HCT116 (cell line): ENCODE measurements around the gene RXRA. TPM values are rescaled to one million over a fixed set of nuclear protein-coding genes. Genes with fewer than 3 reads are reported as not detected.

Experiments used
- ATAC-seq: fragments of 200-7000 bp; cut with Tn5 transposase; 2 replicates; pipeline ENCODE4 v1.9.1; 2020; ENCODE audit warnings: mild to moderate bottlenecking, moderate library complexity
- BruUV-seq: library from RNA; stranded (reverse); fragments of 400-500 nt; replicated peaks from 2 replicates; lab custom pipeline; 2021; lab: Mats Ljungman, UMichigan
- CTCF ChIA-PET: fragments of 300-600 bp; sonication (Branson Sonifier 250); formaldehyde crosslinking; loops from one replicate; lab custom pipeline; 2021; ENCODE audit warnings: antibody characterized with exemption; lab: Charles Lee
- POLR2A ChIA-PET: fragments of 300-600, 350-600 bp; sonication (Branson Sonifier 250); formaldehyde crosslinking; loops from one replicate; lab custom pipeline; 2021; ENCODE audit warnings: antibody characterized with exemption; lab: Charles Lee
- RAD21 ChIA-PET, 2 experiments: fragments of 300-600 bp; sonication (Branson Sonifier 250); formaldehyde crosslinking; loops; one replicate each; lab custom pipeline; 2023; ENCODE audit warnings: low total read pairs in 2 of 2; ENCODE audit not compliant: uncharacterized antibody in 2 of 2, unreplicated experiment in 2 of 2, low non-redundant PET in 1 of 2; lab: Charles Lee
- DNase-seq: peaks from one replicate; pipeline ENCODE4 v3.0.0-alpha.2; 2010; ENCODE audit warnings: low read depth, low spot score
- H2AFZ ChIP-seq: fragments of 200-600 bp; shearing (Covaris generic), sonication (generic); 2 replicates; pipeline ENCODE4 v1.6.1; 2017; ENCODE audit warnings: low read depth, mixed run types, mixed read lengths, antibody characterized with exemption, low read length; ENCODE audit not compliant: poor library complexity, severe bottlenecking
- H3K27ac ChIP-seq: 2 replicates; pipeline ENCODE4 v1.5.1; 2012; ENCODE audit warnings: low read depth, low read length
- H3K27me3 ChIP-seq: fragments of 200-600 bp; sonication (generic); 2 replicates; pipeline ENCODE4 v1.6.1; 2016; ENCODE audit warnings: mixed run types, low read length, mixed read lengths; ENCODE audit not compliant: insufficient read depth
- H3K36me3 ChIP-seq, 2 experiments: fragments of 200-500 bp in 1 of 2; fragments of 200-600 bp in 1 of 2; sonication (Bioruptor generic) in 1 of 2; sonication (generic) in 1 of 2; 2 replicates each; pipeline versions ENCODE4 v1.5.1 to v1.6.1; 2014 to 2016; ENCODE audit warnings: low read length in 2 of 2, inconsistent platforms in 1 of 2, mixed read lengths in 1 of 2, mixed run types in 1 of 2; ENCODE audit not compliant: insufficient read depth in 2 of 2, control insufficient read depth in 1 of 2
- H3K4me1 ChIP-seq, 2 experiments: fragments of 200-600 bp in 1 of 2; sonication (generic) in 1 of 2; 2 replicates each; pipeline versions ENCODE4 v1.5.1 to v1.6.1; 2012 to 2017; ENCODE audit warnings: low read length in 2 of 2, inconsistent platforms in 1 of 2, mild to moderate bottlenecking in 1 of 2, mixed read lengths in 1 of 2, mixed run types in 1 of 2, moderate library complexity in 1 of 2; ENCODE audit not compliant: insufficient read depth in 2 of 2, control insufficient read depth in 1 of 2
- H3K4me2 ChIP-seq: fragments of 200-600 bp; sonication (generic); 2 replicates; pipeline ENCODE4 v1.6.1; 2017; ENCODE audit warnings: mixed run types, low read length, mixed read lengths
- H3K4me3 ChIP-seq, 2 experiments: fragments of 200-600 bp in 1 of 2; sonication (generic) in 1 of 2; replicated peaks in 1 of 2; 2 replicates each; pipeline ENCODE4 v1.5.1; 2011 to 2016; ENCODE audit warnings: low read length in 2 of 2, control low read depth in 1 of 2, low read depth in 1 of 2, mild to moderate bottlenecking in 1 of 2, mixed read lengths in 1 of 2, mixed run types in 1 of 2
- H3K79me2 ChIP-seq: fragments of 200-600 bp; sonication (generic); 2 replicates; pipeline ENCODE4 v1.6.1; 2017; ENCODE audit warnings: mild to moderate bottlenecking, mixed run types, low read length, moderate library complexity, mixed read lengths; ENCODE audit not compliant: insufficient read depth
- H3K9ac ChIP-seq: fragments of 200-600 bp; sonication (generic); 2 replicates; pipeline ENCODE4 v1.6.1; 2016; ENCODE audit warnings: low read length, mixed read lengths
- H3K9me2 ChIP-seq: fragments of 200-600 bp; sonication (generic), shearing (Covaris generic); 2 replicates; pipeline ENCODE4 v1.6.1; 2017; ENCODE audit warnings: mixed run types, mild to moderate bottlenecking, moderate library complexity; ENCODE audit not compliant: insufficient read depth
- H3K9me3 ChIP-seq, 2 experiments: fragments of 200-500 bp in 1 of 2; fragments of 200-600 bp in 1 of 2; sonication (Bioruptor generic) in 1 of 2; sonication (generic) in 1 of 2; 2 replicates each; pipeline ENCODE4 v1.6.1; 2014 to 2017; ENCODE audit warnings: low read length in 2 of 2, mixed read lengths in 2 of 2, inconsistent platforms in 1 of 2, low read depth in 1 of 2, mild to moderate bottlenecking in 1 of 2, mixed run types in 1 of 2, moderate library complexity in 1 of 2; ENCODE audit not compliant: control insufficient read depth in 1 of 2, insufficient read depth in 1 of 2
- H4K20me1 ChIP-seq: fragments of 200-600 bp; sonication (generic), shearing (Covaris generic); 2 replicates; pipeline ENCODE4 v1.6.1; 2017; ENCODE audit warnings: mixed run types, mild to moderate bottlenecking, moderate library complexity; ENCODE audit not compliant: insufficient read depth
- CBX3 ChIP-seq: IDR thresholded peaks from 2 replicates; pipeline ENCODE4 v1.6.1; 2012; ENCODE audit warnings: low read depth
- CEBPB ChIP-seq: IDR thresholded peaks from 2 replicates; pipeline ENCODE4 v1.6.1; 2012; ENCODE audit warnings: low read depth
- CTCF ChIP-seq, 3 experiments: fragments of 200-600 bp in 1 of 3; sonication (generic) in 1 of 3; IDR thresholded peaks in 2 of 3; conservative IDR thresholded peaks in 1 of 3; 2 replicates each; pipeline ENCODE4 v1.5.1; 2012 to 2017; ENCODE audit warnings: low read depth in 2 of 3, low read length in 2 of 3, antibody characterized with exemption in 1 of 3, borderline replicate concordance in 1 of 3, control low read depth in 1 of 3, mild to moderate bottlenecking in 1 of 3, mixed read lengths in 1 of 3, mixed run types in 1 of 3, moderate library complexity in 1 of 3; ENCODE audit not compliant: insufficient read depth in 1 of 3
- ELF1 ChIP-seq: IDR thresholded peaks from 2 replicates; pipeline ENCODE4 v1.6.1; 2012; ENCODE audit warnings: low read depth, borderline replicate concordance
- EZH2phosphoT487 ChIP-seq: fragments of 200-600 bp; IDR thresholded peaks from 2 replicates; pipeline ENCODE4 v1.6.1; 2018; ENCODE audit warnings: antibody characterized with exemption, borderline replicate concordance
- FOSL1 ChIP-seq: IDR thresholded peaks from 2 replicates; pipeline ENCODE4 v1.6.1; 2012; ENCODE audit warnings: low read depth
- JUND ChIP-seq: IDR thresholded peaks from 2 replicates; pipeline ENCODE4 v1.6.1; 2012
- MAX ChIP-seq: IDR thresholded peaks from 2 replicates; pipeline ENCODE4 v1.6.1; 2012
- POLR2AphosphoS5 ChIP-seq: IDR thresholded peaks from 2 replicates; pipeline ENCODE4 v1.6.1; 2011; ENCODE audit warnings: mild to moderate bottlenecking, low read depth, low read length, moderate library complexity
- SIN3A ChIP-seq: IDR thresholded peaks from 2 replicates; pipeline ENCODE4 v1.6.1; 2012; ENCODE audit warnings: low read depth
- SP1 ChIP-seq: IDR thresholded peaks from 2 replicates; pipeline ENCODE4 v1.6.1; 2012; ENCODE audit warnings: low read depth
- SRF ChIP-seq: IDR thresholded peaks from 2 replicates; pipeline ENCODE4 v1.6.1; 2012; ENCODE audit warnings: low read depth
- ZBTB33 ChIP-seq: IDR thresholded peaks from 2 replicates; pipeline ENCODE4 v1.6.1; 2011; ENCODE audit warnings: mild to moderate bottlenecking, low read length, moderate library complexity; ENCODE audit not compliant: insufficient replicate concordance; ENCODE audit errors: extremely low read depth
- ZNF274 ChIP-seq: fragments of 200-500 bp; sonication (Bioruptor generic); IDR thresholded peaks from 2 replicates; pipeline ENCODE4 v1.6.1; 2014; ENCODE audit warnings: mild to moderate bottlenecking, low read depth, low read length, inconsistent platforms
- intact Hi-C: fragments of 100-400 bp; cut with micrococcal nuclease; formaldehyde crosslinking; loops from 2 replicates; pipeline ENCODE4 v1.10.0; 2022
- total RNA-seq: library from RNA; stranded (reverse); gene quantifications from one replicate; pipeline ENCODE4 v1.2.1, GENCODE V29; 2021; ENCODE audit not compliant: unreplicated experiment

Gene RXRA
- total RNA-seq, 1 experiment from 2014 or later = 43.9 TPM

- peaks cover 6 to 15% of the 10 kb centered on the region in 2 experiments; a peak in 3 of 4 replicates for H3K4me1 ChIP-seq
- RAD21 ChIA-PET = no interaction called here
- no peak overlapping the region for H2AFZ ChIP-seq
- ATAC-seq = no peak
- no peaks in the 10 kb centered on the region for H4K20me1 ChIP-seq
- H3K9me3 ChIP-seq = peaks cover 0 to under 1% of the 10 kb centered on the region in 2 experiments; a peak in 1 of 4 replicates
- H3K9ac ChIP-seq = no peak overlapping the region
- no peak overlapping the region for H3K4me2 ChIP-seq
- TF ChIP-seq FOSL1 = no peak
- TF ChIP-seq ZNF274 = no peak
- TF ChIP-seq, all 23 proteins: peak for 0
- no peak for DNase-seq
- Histone ChIP-seq H3K9me2 (no peaks in the 10 kb centered on the region), H3K27me3 (no peaks in the 10 kb centered on the region), H3K36me3 (no peaks in the 10 kb centered on the region), H3K79me2 (no peaks in the 10 kb centered on the region), H3K4me3 (no peak overlapping the region), H3K27ac (no peak overlapping the region)
- POLR2A ChIA-PET = no interaction called here
- CTCF ChIA-PET = no interaction called here
- intact Hi-C loops = no loop called here
- BruUV-seq = no TSS peak
Measured at GRCh38 chr9:134454476-134454857, 128.2 kb downstream of the RXRA start.

- Histone ChIP-seq H3K4me2 (no peak overlapping the region), H3K4me3 (no peak overlapping the region), H3K9me3 (no peaks in the 10 kb centered on the region), H2AFZ (no peak overlapping the region), H4K20me1 (no peaks in the 10 kb centered on the region), H3K79me2 (no peaks in the 10 kb centered on the region), H3K27ac (no peak overlapping the region), H3K4me1 (peaks cover 6 to 15% of the 10 kb centered on the region in 2 experiments; a peak in 3 of 4 replicates), H3K9ac (no peak overlapping the region), H3K9me2 (no peaks in the 10 kb centered on the region), H3K36me3 (no peaks in the 10 kb centered on the region), H3K27me3 (no peaks in the 10 kb centered on the region)
- ChIA-PET POLR2A (no interaction called here), RAD21 (no interaction called here), CTCF (no interaction called here)
- DNase-seq (no peak), ATAC-seq (no peak)
- TF ChIP-seq POLR2AphosphoS5 (no peak), ZBTB33 (no peak), CEBPB (no peak), SP1 (no peak), CTCF (IDR thresholded peaks at IDR 0.05 in 2 of 3, conservative IDR thresholded peaks at IDR 0.05 in 1 of 3; ENCODE audit: borderline replicate concordance in 1 of 3, insufficient read depth in 1 of 3, low read depth in 2 of 3, low read length in 2 of 3) (no peak), ELF1 (no peak), EZH2phosphoT487 (no peak), SRF (no peak), SIN3A (no peak), MAX (no peak), CBX3 (no peak), JUND (no peak)
- no TSS peak for BruUV-seq
- intact Hi-C loops = no loop called here
Measured at GRCh38 chr9:134455021-134455471, 128.8 kb downstream of the RXRA start.
